ENCODE measurements around the gene RASSF9. TPM values are rescaled to one million over a fixed set of nuclear protein-coding genes. Genes with fewer than 3 reads are reported as not detected.

The RASSF9 gene
- total and polyA plus RNA-seq, 10 of the 15 experiments (the other 5 are each of a cell fraction or from before 2014, with no cell fraction given): under 0.01 to 0.10 TPM; not detected in 8

GRCh38 chr12:85759623-85760022, 76.6 kb downstream of the RASSF9 start:
- ChIA-PET SMC1A (ENCODE audit: uncharacterized antibody, unreplicated experiment) (no interaction called here), RAD21 (ENCODE audit: unreplicated experiment) (no interaction called here), POLR2A (no interaction called here), CTCF (interaction anchor here (1.0 to 1.2 kb wide), 2 partner anchors 108 to 291 kb away, joined by 3 to 5 read pairs; no protein-coding TSS in a partner anchor)
- H2AFZ ChIP-seq (ENCODE audit: control insufficient read depth, low read depth, low read length): no peak overlapping the region
- H3K79me2 ChIP-seq (ENCODE audit: control insufficient read depth, insufficient read depth, low read length): no peaks in the 10 kb centered on the region
- TF ChIP-seq CREM (IDR thresholded peaks at IDR 0.05; ENCODE audit: low read depth) (no peak), SMAD1 (IDR thresholded peaks at IDR 0.05; ENCODE audit: low read depth, partially characterized antibody) (no peak), CBFB (IDR thresholded peaks at IDR 0.05; ENCODE audit: low read depth) (no peak), POLR2AphosphoS5 (IDR thresholded peaks at IDR 0.05; ENCODE audit: low read length) (no peak), RUNX3 (IDR thresholded peaks at IDR 0.05; ENCODE audit: low read length) (no peak), PAX8 (IDR thresholded peaks at IDR 0.05) (no peak), KDM1A (IDR thresholded peaks at IDR 0.05; ENCODE audit: borderline replicate concordance) (no peak), KLF5 (IDR thresholded peaks at IDR 0.05; ENCODE audit: partially characterized antibody) (no peak), RAD51 (IDR thresholded peaks at IDR 0.05) (no peak), REST (IDR thresholded peaks at IDR 0.05; ENCODE audit: low read depth, low read length) (no peak), CBX5 (IDR thresholded peaks at IDR 0.05; ENCODE audit: low read depth) (no peak), FOXK2 (IDR thresholded peaks at IDR 0.05) (no peak), JUNB (IDR thresholded peaks at IDR 0.05) (no peak), MTA2 (IDR thresholded peaks at IDR 0.05; ENCODE audit: low read depth) (no peak)
- TF ChIP-seq, protein P1, sequence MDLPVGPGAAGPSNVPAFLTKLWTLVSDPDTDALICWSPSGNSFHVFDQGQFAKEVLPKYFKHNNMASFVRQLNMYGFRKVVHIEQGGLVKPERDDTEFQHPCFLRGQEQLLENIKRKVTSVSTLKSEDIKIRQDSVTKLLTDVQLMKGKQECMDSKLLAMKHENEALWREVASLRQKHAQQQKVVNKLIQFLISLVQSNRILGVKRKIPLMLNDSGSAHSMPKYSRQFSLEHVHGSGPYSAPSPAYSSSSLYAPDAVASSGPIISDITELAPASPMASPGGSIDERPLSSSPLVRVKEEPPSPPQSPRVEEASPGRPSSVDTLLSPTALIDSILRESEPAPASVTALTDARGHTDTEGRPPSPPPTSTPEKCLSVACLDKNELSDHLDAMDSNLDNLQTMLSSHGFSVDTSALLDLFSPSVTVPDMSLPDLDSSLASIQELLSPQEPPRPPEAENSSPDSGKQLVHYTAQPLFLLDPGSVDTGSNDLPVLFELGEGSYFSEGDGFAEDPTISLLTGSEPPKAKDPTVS (IDR thresholded peaks at IDR 0.05; ENCODE audit: low read depth, low read length): no peak
- TF ChIP-seq, protein P2, sequence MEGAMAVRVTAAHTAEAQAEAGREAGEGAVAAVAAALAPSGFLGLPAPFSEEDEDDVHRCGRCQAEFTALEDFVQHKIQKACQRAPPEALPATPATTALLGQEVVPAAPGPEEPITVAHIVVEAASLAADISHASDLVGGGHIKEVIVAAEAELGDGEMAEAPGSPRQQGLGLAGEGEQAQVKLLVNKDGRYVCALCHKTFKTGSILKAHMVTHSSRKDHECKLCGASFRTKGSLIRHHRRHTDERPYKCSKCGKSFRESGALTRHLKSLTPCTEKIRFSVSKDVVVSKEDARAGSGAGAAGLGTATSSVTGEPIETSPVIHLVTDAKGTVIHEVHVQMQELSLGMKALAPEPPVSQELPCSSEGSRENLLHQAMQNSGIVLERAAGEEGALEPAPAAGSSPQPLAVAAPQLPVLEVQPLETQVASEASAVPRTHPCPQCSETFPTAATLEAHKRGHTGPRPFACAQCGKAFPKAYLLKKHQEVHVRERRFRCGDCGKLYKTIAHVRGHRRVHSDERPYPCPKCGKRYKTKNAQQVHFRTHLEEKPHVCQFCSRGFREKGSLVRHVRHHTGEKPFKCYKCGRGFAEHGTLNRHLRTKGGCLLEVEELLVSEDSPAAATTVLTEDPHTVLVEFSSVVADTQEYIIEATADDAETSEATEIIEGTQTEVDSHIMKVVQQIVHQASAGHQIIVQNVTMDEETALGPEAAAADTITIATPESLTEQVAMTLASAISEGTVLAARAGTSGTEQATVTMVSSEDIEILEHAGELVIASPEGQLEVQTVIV (IDR thresholded peaks at IDR 0.05; ENCODE audit: borderline replicate concordance, partially characterized antibody): no peak
- TF ChIP-seq, protein P3, sequence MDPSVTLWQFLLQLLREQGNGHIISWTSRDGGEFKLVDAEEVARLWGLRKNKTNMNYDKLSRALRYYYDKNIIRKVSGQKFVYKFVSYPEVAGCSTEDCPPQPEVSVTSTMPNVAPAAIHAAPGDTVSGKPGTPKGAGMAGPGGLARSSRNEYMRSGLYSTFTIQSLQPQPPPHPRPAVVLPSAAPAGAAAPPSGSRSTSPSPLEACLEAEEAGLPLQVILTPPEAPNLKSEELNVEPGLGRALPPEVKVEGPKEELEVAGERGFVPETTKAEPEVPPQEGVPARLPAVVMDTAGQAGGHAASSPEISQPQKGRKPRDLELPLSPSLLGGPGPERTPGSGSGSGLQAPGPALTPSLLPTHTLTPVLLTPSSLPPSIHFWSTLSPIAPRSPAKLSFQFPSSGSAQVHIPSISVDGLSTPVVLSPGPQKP (IDR thresholded peaks at IDR 0.05; ENCODE audit: low read depth, low read length): no peak
- intact Hi-C loops (cut with micrococcal nuclease; ENCODE audit: unreplicated experiment) (no loop called here), in situ Hi-C loops (cut with MboI) (no loop called here)
- no peaks in the 10 kb centered on the region; the same call in 2 of the 3 replicates for H3K9me3 ChIP-seq (replicated peaks; ENCODE audit: control insufficient read depth, insufficient read depth, low read length)
- no peak overlapping the region for H3K4me2 ChIP-seq (ENCODE audit: control insufficient read depth, insufficient read depth)
- H3K4me3 ChIP-seq: no peak overlapping the region
- no peak overlapping the region for H3K9ac ChIP-seq (ENCODE audit: control insufficient read depth, insufficient read depth, low read length)
- DNase-seq (ENCODE audit: low read depth, low spot score): no peak
- FAIRE-seq: no peak
- H4K20me1 ChIP-seq (ENCODE audit: control insufficient read depth, insufficient read depth): no peaks in the 10 kb centered on the region
- no peak for ATAC-seq
- 13% methylated on average over 3 of the region's 3 CpGs for WGBS (ENCODE audit: insufficient coverage, insufficient replicate concordance, low lambda C conversion rate, missing lambda C conversion rate)
- H3K27ac ChIP-seq (ENCODE audit: control insufficient read depth, insufficient read depth): no peak overlapping the region
- H3K4me1 ChIP-seq (ENCODE audit: control insufficient read depth, insufficient read depth, low read length): no peaks in the 10 kb centered on the region
- H3K36me3 ChIP-seq (ENCODE audit: control insufficient read depth in 2 of 2, insufficient read depth in 2 of 2, low read length in 1 of 2): no peaks in the 10 kb centered on the region
- no TSS peak for BruUV-seq (replicated peaks)
- H3K27me3 ChIP-seq (replicated peaks in 1 of 2; ENCODE audit: control insufficient read depth in 2 of 2, insufficient read depth in 2 of 2, low read length in 1 of 2): no peaks in the 10 kb centered on the region
